Glutamatergic neuron (in vitro differentiated cells): Measurements from ENCODE around the gene DUS2. TPM values are rescaled to one million over a fixed set of nuclear protein-coding genes. Genes with fewer than 3 reads are reported as not detected.

Experiments used
- total RNA-seq: library from RNA; stranded (reverse); fragmentation: NEBNext Ultra II Directional; extraction: Animal tissue kit (Norgen Biotek cat#: 25700); gene quantifications from one replicate; pipeline ENCODE4 v1.2.1, GENCODE V29; 2021; ENCODE audit not compliant: unreplicated experiment

The DUS2 gene
- total RNA-seq, 1 donor from 2014 or later = 21.0 TPM

Other genes with a start within 250 kb of the DUS2 start
- 32.0 TPM for gene RANBP10, start 216.7 kb upstream of the DUS2 start, total RNA-seq
- gene TSNAXIP1, start 216.4 kb upstream of the DUS2 start, total RNA-seq = 3.4 TPM
- gene THAP11, start 181.0 kb upstream of the DUS2 start, total RNA-seq = 23.1 TPM
- gene NUTF2, start 176.4 kb upstream of the DUS2 start, total RNA-seq = 196 TPM
- 153 TPM for gene CENPT, start 175.6 kb upstream of the DUS2 start, total RNA-seq
- gene EDC4, start 150.2 kb upstream of the DUS2 start, total RNA-seq = 142 TPM
- 1.0 TPM for gene NRN1L, start 138.4 kb upstream of the DUS2 start, total RNA-seq
- 27.9 TPM for gene PSKH1, start 130.0 kb upstream of the DUS2 start, total RNA-seq
- 2.8 TPM for gene CTRL, start 91.4 kb upstream of the DUS2 start, total RNA-seq
- gene PSMB10, start 86.4 kb upstream of the DUS2 start, total RNA-seq = 11.0 TPM
- gene LCAT, start 79.2 kb upstream of the DUS2 start, total RNA-seq = 8.7 TPM
- gene SLC12A4, start 54.6 kb upstream of the DUS2 start, total RNA-seq = 19.9 TPM
- not detected for gene DPEP3, start 42.8 kb upstream of the DUS2 start, total RNA-seq
- gene DPEP2, start 23.8 kb upstream of the DUS2 start, total RNA-seq = not detected
- gene DPEP2NB, start 7.4 kb upstream of the DUS2 start, total RNA-seq = not detected
- gene DDX28, start 52 bp upstream of the DUS2 start, total RNA-seq = 6.7 TPM
- 33.1 TPM for gene NFATC3, start 62.1 kb downstream of the DUS2 start, total RNA-seq
- gene ESRP2, start 212.8 kb downstream of the DUS2 start, total RNA-seq = not detected
- gene PLA2G15, start 222.1 kb downstream of the DUS2 start, total RNA-seq = 11.9 TPM
- 78.1 TPM for gene SLC7A6, start 241.2 kb downstream of the DUS2 start, total RNA-seq